HAP-1 (cell line): Measurements from ENCODE around the gene CTDSP2.
"Not testable (repeated sequence)": the region's sequence is repeated elsewhere in the genome, so short reads cannot be mapped to it uniquely, and the experiment has no call there.

Source experiments
- DNase-seq, 2 experiments: peaks; one replicate each; pipeline ENCODE4 v3.0.0-alpha.2; 2016 to 2020; ENCODE audit warnings: low spot score in 2 of 2
- H3K27me3 ChIP-seq: fragments of 250-450 bp; sonication (Bioruptor Pico); 2 replicates; pipeline ENCODE4 v1.5.1; 2020; ENCODE audit warnings: low read depth, mild to moderate bottlenecking, moderate library complexity
- H3K36me3 ChIP-seq: fragments of 250-450 bp; sonication (Bioruptor Pico); replicated peaks from 2 replicates; pipeline ENCODE4 v1.5.1; 2020; ENCODE audit warnings: mild to moderate bottlenecking
- H3K4me1 ChIP-seq: fragments of 250-450 bp; sonication (Bioruptor Pico); 2 replicates; pipeline ENCODE4 v1.5.1; 2020; ENCODE audit warnings: mild to moderate bottlenecking
- H3K4me3 ChIP-seq: fragments of 250-450 bp; sonication (Bioruptor Pico); 2 replicates; pipeline ENCODE4 v1.5.1; 2020; ENCODE audit warnings: mild to moderate bottlenecking, moderate library complexity
- H3K9me3 ChIP-seq: fragments of 250-450 bp; sonication (Bioruptor Pico); 2 replicates; pipeline ENCODE4 v1.5.1; 2020; ENCODE audit warnings: mild to moderate bottlenecking, moderate library complexity
- in situ Hi-C: fragments of 300-500 bp; cut with MboI; formaldehyde crosslinking; loops from 3 replicates; pipeline ENCODE4 v1.14.3; 2020; ENCODE audit warnings: low sequenced_read_pairs, inconsistent platforms, mixed read lengths

Gene CTDSP2

GRCh38 chr12:57826400-57826799 is 20.1 kb downstream of the CTDSP2 start:
- Histone ChIP-seq H3K36me3 (peaks cover 69% of the 10 kb centered on the region), H3K9me3 (no peaks in the 10 kb centered on the region), H3K4me1 (no peaks in the 10 kb centered on the region), H3K4me3 (no peak overlapping the region), H3K27me3 (no peaks in the 10 kb centered on the region)
- in situ Hi-C loops: no loop called here
- no peak for DNase-seq

GRCh38 chr12:57825451-57825850 is 21.1 kb downstream of the CTDSP2 start:
- in situ Hi-C loops: no loop called here
- Histone ChIP-seq H3K27me3 (no peaks in the 10 kb centered on the region), H3K36me3 (peaks cover 69% of the 10 kb centered on the region), H3K9me3 (no peaks in the 10 kb centered on the region), H3K4me1 (no peaks in the 10 kb centered on the region), H3K4me3 (no peak overlapping the region)
- DNase-seq: no peak

- Histone ChIP-seq H3K36me3 (peaks cover 65% of the 10 kb centered on the region), H3K4me1 (no peaks in the 10 kb centered on the region), H3K4me3 (no peak overlapping the region), H3K27me3 (no peaks in the 10 kb centered on the region), H3K9me3 (no peaks in the 10 kb centered on the region)
- in situ Hi-C loops: no loop called here
- no peak for DNase-seq
Measured at GRCh38 chr12:57823908-57824640, 22.5 kb downstream of the CTDSP2 start.

GRCh38 chr12:57823131-57823907 is 23.2 kb downstream of the CTDSP2 start:
- no peaks in the 10 kb centered on the region for H3K4me1 ChIP-seq
- no peak overlapping the region for H3K4me3 ChIP-seq
- H3K36me3 ChIP-seq: peaks cover 58% of the 10 kb centered on the region
- in situ Hi-C loops: no loop called here
- no peaks in the 10 kb centered on the region for H3K27me3 ChIP-seq
- DNase-seq: no peak
- no peaks in the 10 kb centered on the region for H3K9me3 ChIP-seq

- H3K27me3 ChIP-seq: no peaks in the 10 kb centered on the region
- H3K36me3 ChIP-seq: peaks cover 52% of the 10 kb centered on the region
- in situ Hi-C loops: no loop called here
- H3K4me3 ChIP-seq: no peak overlapping the region
- H3K4me1 ChIP-seq: no peaks in the 10 kb centered on the region
- no peak for DNase-seq
- H3K9me3 ChIP-seq: no peaks in the 10 kb centered on the region
Measured at GRCh38 chr12:57822392-57823130, 24.0 kb downstream of the CTDSP2 start.

- peaks cover 43% of the 10 kb centered on the region for H3K36me3 ChIP-seq
- H3K27me3 ChIP-seq: no peaks in the 10 kb centered on the region
- no peak overlapping the region for H3K4me3 ChIP-seq
- in situ Hi-C loops: no loop called here
- no peaks in the 10 kb centered on the region for H3K9me3 ChIP-seq
- DNase-seq: no peak
- H3K4me1 ChIP-seq: no peaks in the 10 kb centered on the region
Measured at GRCh38 chr12:57821474-57822214, 24.9 kb downstream of the CTDSP2 start.

GRCh38 chr12:57821015-57821414 is 25.5 kb downstream of the CTDSP2 start:
- H3K4me1 ChIP-seq, H3K4me3 ChIP-seq, in situ Hi-C loops, H3K27me3 ChIP-seq, H3K9me3 ChIP-seq, DNase-seq: not testable (repeated sequence)
- H3K36me3 ChIP-seq: peaks cover 37% of the 10 kb centered on the region

GRCh38 chr12:57820119-57820518 is 26.4 kb downstream of the CTDSP2 start:
- H3K9me3 ChIP-seq, H3K27me3 ChIP-seq, H3K4me1 ChIP-seq, DNase-seq, in situ Hi-C loops, H3K4me3 ChIP-seq: not testable (repeated sequence)
- H3K36me3 ChIP-seq: peaks cover 29% of the 10 kb centered on the region

GRCh38 chr12:57817990-57818331 is 28.6 kb downstream of the CTDSP2 start:
- H3K4me1 ChIP-seq, H3K4me3 ChIP-seq, H3K36me3 ChIP-seq, in situ Hi-C loops, DNase-seq, H3K9me3 ChIP-seq, H3K27me3 ChIP-seq: not testable (repeated sequence)

GRCh38 chr12:57817261-57817989 is 29.1 kb downstream of the CTDSP2 start:
- no peaks in the 10 kb centered on the region for H3K9me3 ChIP-seq
- H3K36me3 ChIP-seq: peaks cover 2% of the 10 kb centered on the region
- in situ Hi-C loops: no loop called here
- no peaks in the 10 kb centered on the region for H3K4me1 ChIP-seq
- no peaks in the 10 kb centered on the region for H3K27me3 ChIP-seq
- DNase-seq: no peak
- H3K4me3 ChIP-seq: no peak overlapping the region

GRCh38 chr12:57816855-57817151 is 29.7 kb downstream of the CTDSP2 start:
- Histone ChIP-seq H3K4me1 (no peaks in the 10 kb centered on the region), H3K27me3 (no peaks in the 10 kb centered on the region), H3K36me3 (no peaks in the 10 kb centered on the region; the same call in 1 of the 2 replicates), H3K9me3 (no peaks in the 10 kb centered on the region), H3K4me3 (no peak overlapping the region)
- no peak for DNase-seq
- in situ Hi-C loops: no loop called here

- Histone ChIP-seq H3K27me3 (no peaks in the 10 kb centered on the region), H3K4me1 (no peaks in the 10 kb centered on the region), H3K36me3 (no peaks in the 10 kb centered on the region; the same call in 1 of the 2 replicates), H3K4me3 (no peak overlapping the region), H3K9me3 (no peaks in the 10 kb centered on the region)
- DNase-seq: no peak
- in situ Hi-C loops: no loop called here
Measured at GRCh38 chr12:57816001-57816854, 30.3 kb downstream of the CTDSP2 start.
